H1 (cell line): Measurements from ENCODE around the gene ATCAY. TPM values are rescaled to one million over a fixed set of nuclear protein-coding genes. Genes with fewer than 3 reads are reported as not detected.

Experiments
- CTCF ChIA-PET: fragments of 300-600 bp; sonication (Branson Sonifier 250); formaldehyde crosslinking; loops from one replicate; lab custom pipeline; 2021; ENCODE audit not compliant: partially characterized antibody; lab: Charles Lee
- POLR2A ChIA-PET: fragments of 300-600 bp; sonication (Branson Sonifier 250); formaldehyde crosslinking; loops from one replicate; lab custom pipeline; 2021; ENCODE audit warnings: inconsistent platforms; ENCODE audit not compliant: partially characterized antibody; lab: Charles Lee
- DNase-seq, 2 experiments: peaks; one replicate each; pipeline versions ENCODE4 v3.0.0 to v3.0.0-alpha.2; 2010 to 2022; ENCODE audit warnings: low spot score in 2 of 2, low read depth in 1 of 2, mixed read lengths in 1 of 2
- FAIRE-seq: peaks from 2 replicates; lab custom pipeline; 2011; peaks lifted over from hg19 to GRCh38; lab: Jason Lieb, UNC
- H2AFZ ChIP-seq: 2 replicates; pipeline ENCODE4 v1.8.1; 2012; ENCODE audit warnings: low read length, inconsistent platforms
- H2AK5ac ChIP-seq: 2 replicates; pipeline ENCODE4 v1.6.1; 2013; ENCODE audit warnings: low read depth, low read length
- H2BK120ac ChIP-seq: replicated peaks from 2 replicates; pipeline ENCODE3; 2013; ENCODE audit warnings: low read depth, low read length, inconsistent platforms
- H2BK12ac ChIP-seq: 2 replicates; pipeline ENCODE4 v1.6.1; 2013; ENCODE audit warnings: low read depth, low read length
- H2BK15ac ChIP-seq: 2 replicates; pipeline ENCODE4 v1.6.1; 2013; ENCODE audit warnings: low read length
- H2BK20ac ChIP-seq: 2 replicates; pipeline ENCODE4 v1.6.1; 2013; ENCODE audit warnings: low read length
- H2BK5ac ChIP-seq: 2 replicates; pipeline ENCODE4 v1.6.1; 2013; ENCODE audit warnings: low read depth, low read length
- H3K14ac ChIP-seq: 2 replicates; pipeline ENCODE4 v1.6.1; 2013; ENCODE audit warnings: inconsistent platforms; ENCODE audit not compliant: insufficient read length
- H3K18ac ChIP-seq: 2 replicates; pipeline ENCODE4 v1.6.1; 2013; ENCODE audit warnings: low read length; ENCODE audit errors: extremely low read depth
- H3K23ac ChIP-seq: 2 replicates; pipeline ENCODE4 v1.6.1; 2013; ENCODE audit warnings: inconsistent platforms; ENCODE audit not compliant: insufficient read length
- H3K23me2 ChIP-seq: 2 replicates; pipeline ENCODE4 v1.6.1; 2013; ENCODE audit warnings: low read depth, low read length
- H3K27ac ChIP-seq: 2 replicates; pipeline ENCODE4 v1.6.1; 2011; ENCODE audit warnings: low read depth, low read length, inconsistent platforms
- H3K27me3 ChIP-seq, 4 experiments: replicated peaks in 1 of 4; 1 replicate in 1 of 4; 2 replicates in 3 of 4; pipeline versions ENCODE4 v1.6.1 to v1.8.1; 2011 to 2013; ENCODE audit warnings: low read length in 3 of 4, mild to moderate bottlenecking in 3 of 4, inconsistent platforms in 2 of 4, mixed read lengths in 2 of 4, moderate library complexity in 1 of 4; ENCODE audit not compliant: control insufficient read depth in 3 of 4, insufficient read depth in 3 of 4; ENCODE audit errors: extremely low read depth in 1 of 4
- H3K36me3 ChIP-seq, 4 experiments: 2 replicates each; pipeline versions ENCODE4 v1.6.1 to v1.8.1; 2011 to 2013; ENCODE audit warnings: mild to moderate bottlenecking in 4 of 4, low read length in 3 of 4, moderate library complexity in 2 of 4, control low read depth in 1 of 4, inconsistent platforms in 1 of 4; ENCODE audit not compliant: insufficient read depth in 4 of 4, control insufficient read depth in 2 of 4
- H3K4ac ChIP-seq: replicated peaks from 2 replicates; pipeline ENCODE3; 2013; ENCODE audit warnings: low read length, low read depth, mixed read lengths, inconsistent platforms; ENCODE audit not compliant: insufficient read length
- H3K4me1 ChIP-seq, 4 experiments: replicated peaks in 1 of 4; 1 replicate in 1 of 4; 2 replicates in 3 of 4; pipeline versions ENCODE4 v1.6.1 to v1.8.1; 2011 to 2013; ENCODE audit warnings: low read length in 3 of 4, inconsistent platforms in 2 of 4, mixed read lengths in 1 of 4; ENCODE audit not compliant: insufficient read depth in 4 of 4, control insufficient read depth in 3 of 4
- H3K4me2 ChIP-seq, 2 experiments: 2 replicates each; pipeline versions ENCODE4 v1.6.1 to v1.8.1; 2011 to 2013; ENCODE audit warnings: low read depth in 2 of 2, low read length in 2 of 2, control low read depth in 1 of 2, inconsistent platforms in 1 of 2, mild to moderate bottlenecking in 1 of 2; ENCODE audit not compliant: insufficient read depth in 1 of 2
- H3K4me3 ChIP-seq, 4 experiments: fragments of 200-600, 300-600 bp in 1 of 4; sonication (generic), shearing (Covaris generic), sonication (Bioruptor Twin) in 1 of 4; 2 replicates each; pipeline versions ENCODE4 v1.5.1 to v1.8.1; 2011 to 2016; ENCODE audit warnings: low read length in 4 of 4, low read depth in 3 of 4, control low read depth in 2 of 4, inconsistent platforms in 2 of 4, mild to moderate bottlenecking in 2 of 4, mixed read lengths in 1 of 4, moderate library complexity in 1 of 4; ENCODE audit not compliant: insufficient read depth in 2 of 4; ENCODE audit errors: extremely low read depth in 1 of 4
- H3K56ac ChIP-seq: replicated peaks from 2 replicates; pipeline ENCODE3; 2013; ENCODE audit warnings: low read depth, mild to moderate bottlenecking, mixed read lengths, low read length, inconsistent platforms; ENCODE audit not compliant: insufficient read length
- H3K79me1 ChIP-seq: 2 replicates; pipeline ENCODE4 v1.6.1; 2013; ENCODE audit warnings: low read depth, low read length, control low read depth
- H3K79me2 ChIP-seq, 2 experiments: 2 replicates each; pipeline versions ENCODE4 v1.6.1 to v1.8.1; 2012 to 2013; ENCODE audit warnings: low read length in 2 of 2, mild to moderate bottlenecking in 2 of 2, inconsistent platforms in 1 of 2; ENCODE audit not compliant: insufficient read depth in 2 of 2, control insufficient read depth in 1 of 2
- H3K9ac ChIP-seq, 4 experiments: replicated peaks in 1 of 4; 1 replicate in 1 of 4; 2 replicates in 3 of 4; pipeline versions ENCODE4 v1.6.1 to v1.8.1; 2011 to 2013; ENCODE audit warnings: low read depth in 3 of 4, low read length in 3 of 4, control low read depth in 2 of 4, mild to moderate bottlenecking in 2 of 4, moderate library complexity in 2 of 4, inconsistent platforms in 1 of 4; ENCODE audit errors: extremely low read depth in 1 of 4
- H3K9me3 ChIP-seq, 2 experiments: 2 replicates each; pipeline versions ENCODE4 v1.6.1 to v1.8.1; 2012 to 2013; ENCODE audit warnings: mild to moderate bottlenecking in 2 of 2, moderate library complexity in 2 of 2, control low read depth in 1 of 2, inconsistent platforms in 1 of 2, low read depth in 1 of 2, low read length in 1 of 2, mixed read lengths in 1 of 2; ENCODE audit not compliant: insufficient read depth in 2 of 2
- H4K20me1 ChIP-seq, 2 experiments: replicated peaks in 1 of 2; 2 replicates each; pipeline versions ENCODE3 to v1.8.1; 2011 to 2013; ENCODE audit warnings: inconsistent platforms in 2 of 2, low read length in 2 of 2, mild to moderate bottlenecking in 1 of 2; ENCODE audit not compliant: insufficient read depth in 2 of 2, control insufficient read depth in 1 of 2
- H4K5ac ChIP-seq: 2 replicates; pipeline ENCODE4 v1.6.1; 2013; ENCODE audit warnings: low read length, low read depth, mixed read lengths, inconsistent platforms; ENCODE audit not compliant: insufficient read length
- H4K8ac ChIP-seq: 2 replicates; pipeline ENCODE4 v1.8.0; 2013; ENCODE audit warnings: mild to moderate bottlenecking, moderate library complexity, low read length, inconsistent platforms; ENCODE audit not compliant: insufficient read depth; ENCODE audit errors: extremely low read depth
- H4K91ac ChIP-seq: replicated peaks from 2 replicates; pipeline ENCODE3; 2013; ENCODE audit warnings: low read length, mixed read lengths, inconsistent platforms; ENCODE audit not compliant: insufficient read length
- ASH2L ChIP-seq: fragments of 200-600, 300-600 bp; sonication (generic); IDR thresholded peaks from one replicate; pipeline ENCODE4 v1.7.1; 2017; ENCODE audit warnings: low read length
- CBX8 ChIP-seq: fragments of 300-800, 300-1000 bp; sonication (generic); IDR thresholded peaks from 2 replicates; pipeline ENCODE4 v1.7.1; 2016; ENCODE audit warnings: low read depth, low read length, borderline replicate concordance
- KDM1A ChIP-seq: fragments of 200-600, 300-600 bp; sonication (generic); IDR thresholded peaks from 2 replicates; pipeline ENCODE4 v1.7.1; 2016; ENCODE audit warnings: mild to moderate bottlenecking, low read length, borderline replicate concordance
- NRF1 ChIP-seq: IDR thresholded peaks from 2 replicates; pipeline ENCODE4 v1.6.1; 2011; ENCODE audit warnings: mild to moderate bottlenecking, low read depth, low read length, improper control_type of control experiment
- WGBS, 2 experiments: shearing (Covaris generic) in 1 of 2; methylation state at CpG; one replicate each; pipeline versions ENCODE4 v1.1.6 to v1.1.7; 2013 to 2015; ENCODE audit warnings: low lambda C conversion rate in 2 of 2, mixed read lengths in 2 of 2, inconsistent platforms in 1 of 2, low coverage in 1 of 2, missing lambda C conversion rate in 1 of 2; ENCODE audit not compliant: insufficient replicate concordance in 2 of 2, insufficient coverage in 1 of 2, insufficient read length in 1 of 2; ENCODE audit errors: extremely low coverage in 1 of 2, missing lambda C conversion rate in 1 of 2; 5-methylcytosine and 5-hydroxymethylcytosine counted together
- polyA plus RNA-seq, 7 experiments: library from polyadenylated mRNA; depleted of rRNA in 3 of 7; stranded (reverse) in 5 of 7; unstranded in 2 of 7; fragments of >200 nt in 5 of 7; fragments of 200-250 nt in 2 of 7; gene quantifications; 1 replicate in 5 of 7; 2 replicates in 1 of 7; 4 replicates in 1 of 7; pipeline versions ENCODE4 v1.2.1 to v1.2.3, GENCODE V29; 2011 to 2013; ENCODE audit warnings: missing spikeins in 2 of 7, mixed read lengths in 2 of 7
- total RNA-seq: library from RNA; stranded (reverse); fragmentation: NEBNext Ultra II Directional; extraction: Animal tissue kit (Norgen Biotek cat#: 25700); gene quantifications from 2 replicates; pipeline ENCODE4 v1.2.1, GENCODE V29; 2021

Gene ATCAY
- total and polyA plus RNA-seq, 2 of the 8 experiments (the other 6 are each of a cell fraction or from before 2014, with no cell fraction given) = 24.4 to 33.8 TPM

GRCh38 chr19:3881272-3882040, 971 bp downstream of the ATCAY start:
- Histone ChIP-seq H3K79me1 (peaks cover 7% of the 10 kb centered on the region), H2AK5ac (no peak overlapping the region), H4K5ac (no peak overlapping the region), H3K4ac (no peak overlapping the region), H3K9ac (peak overlapping the region in 3 of 4 experiments; percentile 29 to 71 (median 45); a peak in 5 of 7 replicates), H3K27ac (no peak overlapping the region), H3K4me2 (peak overlapping the region; percentile 96 to 99), H2BK12ac (peak overlapping the region; percentile 39; the same call in 1 of the 2 replicates), H3K36me3 (peaks cover 2 to 8% (median 4%) of the 10 kb centered on the region in 4 experiments; a peak in 3 of 8 replicates), H3K14ac (no peak overlapping the region), H4K8ac (peak overlapping the region; percentile 59; the same call in 1 of the 2 replicates), H2BK15ac (no peak overlapping the region), H3K23ac (no peak overlapping the region), H3K18ac (0 out of 2 replicates have a peak overlapping the region, but pooled peaks have one; percentile 71), H3K56ac (no peak overlapping the region), H3K23me2 (peaks cover 9% of the 10 kb centered on the region; the same call in 1 of the 2 replicates), H3K27me3 (no peaks in the 10 kb centered on the region; a peak in 1 of 7 replicates), H2AFZ (peak overlapping the region; percentile 42; the same call in 1 of the 2 replicates), H3K79me2 (peaks cover 0 to 2% of the 10 kb centered on the region in 2 experiments; a peak in 1 of 4 replicates), H4K91ac (no peak overlapping the region), H2BK5ac (no peak overlapping the region), H2BK20ac (no peak overlapping the region), H3K9me3 (no peaks in the 10 kb centered on the region), H2BK120ac (no peak overlapping the region), H4K20me1 (no peaks in the 10 kb centered on the region), H3K4me3 (peak overlapping the region; percentile 62 to 79 (median 75); a peak in 7 of 8 replicates), H3K4me1 (peaks cover 0 to 4% (median 0%) of the 10 kb centered on the region in 4 experiments; a peak in 2 of 7 replicates)
- TF ChIP-seq KDM1A (0 out of 2 replicates have a peak, but pooled peaks have one; percentile 2), ASH2L (peak; percentile 25), CBX8 (no peak), NRF1 (no peak)
- CTCF ChIA-PET = interaction anchor here (0.6 to 1.5 kb wide), 8 partner anchors 60 to 1674 kb away, joined by 3 to 7 read pairs (median 4); no protein-coding TSS in a partner anchor
- FAIRE-seq (no peak), DNase-seq (peak in 1 of 2 experiments; percentile 62)
- 3% methylated on average over 18 of the region's 31 CpGs; no CpG with 5 or more reads in 1 of the 2 experiments for WGBS, 2 experiments
- POLR2A ChIA-PET = interaction anchor here (0.5 to 2.1 kb wide), 14 partner anchors 10 to 106 kb away, joined by 3 to 19 read pairs (median 5); partner anchors contain the start of genes DAPK3, EEF2, NMRK2 and ZFR2
